Midbrain (tissue), 1 donor: ENCODE measurements around the gene RALGPS1.
A peak's percentile ranks its signal among the peaks of the same experiment; 100 is the strongest.
"Not testable (repeated sequence)": the region's sequence is repeated elsewhere in the genome, so short reads cannot be mapped to it uniquely, and the experiment has no call there.

ENCODE experiments used
- DNase-seq: peaks from one replicate; lab custom pipeline; 2025; lab: John Stamatoyannopoulos, UW

Gene RALGPS1

GRCh38 chr9:126988857-126989256 lies 74.3 kb downstream of the RALGPS1 start:
- no peak for DNase-seq

GRCh38 chr9:126989847-126990842 lies 75.6 kb downstream of the RALGPS1 start:
- DNase-seq = peak; percentile 57

- DNase-seq = no peak
Measured at GRCh38 chr9:126991183-126991582, 76.6 kb downstream of the RALGPS1 start.

- DNase-seq = no peak
Measured at GRCh38 chr9:126992427-126992826, 77.8 kb downstream of the RALGPS1 start.

- no peak for DNase-seq
Measured at GRCh38 chr9:126999315-127000068, 84.9 kb downstream of the RALGPS1 start.

- no peak for DNase-seq
Measured at GRCh38 chr9:127004946-127005769, 90.6 kb downstream of the RALGPS1 start.

GRCh38 chr9:127005770-127006314 lies 91.3 kb downstream of the RALGPS1 start:
- no peak for DNase-seq

- DNase-seq = no peak
Measured at GRCh38 chr9:127007638-127008037, 93.1 kb downstream of the RALGPS1 start.

GRCh38 chr9:127008076-127008475 lies 93.5 kb downstream of the RALGPS1 start:
- DNase-seq = no peak

GRCh38 chr9:127011772-127012171 lies 97.2 kb downstream of the RALGPS1 start:
- no peak for DNase-seq

GRCh38 chr9:127012250-127012649 lies 97.7 kb downstream of the RALGPS1 start:
- no peak for DNase-seq

- no peak for DNase-seq
Measured at GRCh38 chr9:127013597-127013996, 99.0 kb downstream of the RALGPS1 start.

- no peak for DNase-seq
Measured at GRCh38 chr9:127014216-127014909, 99.8 kb downstream of the RALGPS1 start.

GRCh38 chr9:127014910-127015540 lies 100.4 kb downstream of the RALGPS1 start:
- DNase-seq = no peak

GRCh38 chr9:127015921-127016512 lies 101.4 kb downstream of the RALGPS1 start:
- no peak for DNase-seq

- DNase-seq = not testable (repeated sequence)
Measured at GRCh38 chr9:127017979-127018378, 103.4 kb downstream of the RALGPS1 start.

- DNase-seq = no peak
Measured at GRCh38 chr9:127018935-127019334, 104.4 kb downstream of the RALGPS1 start.

- no peak for DNase-seq
Measured at GRCh38 chr9:127020036-127020801, 105.6 kb downstream of the RALGPS1 start.

- no peak for DNase-seq
Measured at GRCh38 chr9:127020802-127021078, 106.2 kb downstream of the RALGPS1 start.
